Activated gamma-delta T cell treated with anti-CD3 and anti-CD28 coated beads, Interleukin-2, amount 50 U/mL, for 16 hours (primary cell): ENCODE measurements around the gene DHX29.

ENCODE experiments used
- DNase-seq: peaks from one replicate; pipeline ENCODE4 v3.0.0-alpha.2; 2020; ENCODE audit warnings: low read depth

The DHX29 gene

DNA sequence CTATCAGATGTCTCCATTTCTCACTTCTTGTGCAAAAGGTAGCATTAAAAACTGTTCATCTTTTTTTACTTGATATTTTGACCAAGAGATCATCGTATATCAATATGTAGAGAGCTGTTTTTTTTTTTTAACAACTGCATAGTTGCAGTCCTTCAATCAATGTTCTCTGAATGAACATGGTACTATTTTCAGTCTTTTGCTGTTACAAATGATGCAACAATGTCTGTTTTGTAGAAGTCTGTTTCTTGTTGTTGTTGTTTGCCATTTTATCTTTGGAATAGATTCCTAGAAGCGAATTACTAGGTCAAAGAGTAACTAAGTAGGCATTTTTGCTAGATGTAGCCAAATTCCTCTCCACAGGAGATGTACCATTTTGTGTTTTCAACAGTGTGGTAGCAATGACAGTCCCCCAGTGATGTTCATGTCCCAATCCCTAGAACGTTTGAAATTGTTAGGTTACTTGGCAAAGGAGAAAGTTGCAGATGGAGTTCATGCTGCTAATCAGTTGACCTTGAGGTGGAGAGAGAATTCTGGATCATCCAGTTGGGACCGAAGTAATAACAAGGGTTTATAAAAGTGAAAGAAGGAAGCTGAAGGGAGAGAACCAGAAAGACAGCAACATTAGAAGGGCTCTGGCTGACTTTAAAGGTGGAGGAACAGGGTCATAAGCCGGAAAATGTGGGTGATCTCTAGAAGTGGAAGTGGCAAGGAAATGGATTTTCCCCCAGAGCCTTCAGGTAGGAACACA, 6.5 kb upstream of the DHX29 start:
- no peak for DNase-seq

DNA sequence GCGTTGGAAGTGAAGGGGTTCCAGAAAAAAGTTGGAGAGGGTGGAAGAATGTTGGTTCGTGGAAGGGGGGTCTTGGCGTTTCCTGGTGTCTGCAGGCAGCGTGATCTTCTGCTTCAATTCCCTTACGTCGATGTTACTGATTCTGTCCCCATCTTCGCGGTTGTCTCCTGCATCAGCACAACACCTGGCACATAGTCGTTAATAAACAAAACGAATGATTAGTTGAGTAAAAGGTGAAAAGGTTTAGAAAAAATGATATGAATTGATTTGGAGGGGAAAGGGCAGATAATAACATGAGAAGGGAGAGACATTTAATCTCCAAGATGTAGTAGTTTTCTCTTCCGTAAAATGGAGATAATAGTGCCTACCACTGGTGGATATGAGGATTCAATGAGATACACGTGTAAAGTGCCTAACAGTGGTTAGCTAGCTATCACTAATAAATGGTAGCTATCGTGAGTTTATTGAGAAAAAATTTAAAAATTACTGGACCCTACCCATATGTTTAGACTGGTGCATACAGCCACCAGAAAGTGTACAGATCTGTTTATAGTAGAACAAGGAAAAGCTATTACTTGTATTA, 851 bp upstream of the DHX29 start:
- no peak for DNase-seq

DNA sequence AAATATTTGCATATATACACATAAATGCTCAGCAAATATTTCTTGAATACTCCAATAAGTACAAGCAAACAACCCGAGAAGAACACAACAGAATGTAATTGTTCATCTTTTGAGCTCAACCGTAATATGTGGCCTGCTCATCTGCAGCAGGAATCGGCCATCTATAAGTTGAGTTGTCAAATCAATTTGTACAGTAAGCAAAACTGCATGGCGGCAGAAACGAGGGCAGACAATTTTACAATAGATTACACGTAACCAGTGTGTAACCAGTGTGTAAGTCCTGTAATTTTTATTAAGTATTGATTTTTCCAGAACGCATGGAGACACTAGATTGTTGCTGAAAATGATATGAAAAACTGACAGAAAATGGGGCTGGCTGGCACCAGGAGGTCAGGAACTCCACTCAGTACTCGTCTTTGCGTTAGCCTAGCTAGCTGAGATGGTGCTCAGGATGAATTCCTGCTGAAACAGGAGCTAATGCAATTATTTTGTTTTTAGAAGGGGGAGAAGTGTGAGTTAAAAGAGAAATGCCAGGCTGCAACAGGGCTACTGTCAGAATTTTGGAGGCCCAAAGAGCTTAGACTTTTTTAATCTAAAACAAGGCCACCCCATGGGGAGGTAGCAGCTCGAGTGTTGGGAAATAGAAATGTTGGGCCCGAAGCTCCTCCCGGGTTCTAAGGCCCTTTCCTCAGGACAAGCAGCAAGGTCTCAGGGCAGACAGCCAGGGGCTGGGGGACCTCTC, 682 bp downstream of the DHX29 start:
- DNase-seq = no peak

DNA sequence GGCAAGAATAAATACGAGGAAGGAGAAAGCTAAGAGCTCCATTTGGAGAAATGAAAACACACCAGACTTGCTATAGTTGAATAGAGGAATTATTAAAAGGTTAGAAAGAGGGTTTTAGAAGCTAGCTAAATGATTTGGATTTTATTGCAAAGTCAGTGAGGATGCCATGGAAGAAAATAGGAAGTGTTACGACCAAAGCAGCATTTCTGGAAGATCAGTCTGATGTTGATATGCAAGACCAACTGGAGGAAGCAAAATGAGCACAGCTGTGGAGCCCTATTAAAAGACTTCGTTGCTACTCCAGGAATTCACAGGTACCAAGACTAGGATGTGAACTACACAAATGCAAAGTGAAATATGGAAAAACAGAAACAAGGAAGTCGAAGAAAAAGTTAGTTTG, 2.1 kb downstream of the DHX29 start:
- no peak for DNase-seq

DNA sequence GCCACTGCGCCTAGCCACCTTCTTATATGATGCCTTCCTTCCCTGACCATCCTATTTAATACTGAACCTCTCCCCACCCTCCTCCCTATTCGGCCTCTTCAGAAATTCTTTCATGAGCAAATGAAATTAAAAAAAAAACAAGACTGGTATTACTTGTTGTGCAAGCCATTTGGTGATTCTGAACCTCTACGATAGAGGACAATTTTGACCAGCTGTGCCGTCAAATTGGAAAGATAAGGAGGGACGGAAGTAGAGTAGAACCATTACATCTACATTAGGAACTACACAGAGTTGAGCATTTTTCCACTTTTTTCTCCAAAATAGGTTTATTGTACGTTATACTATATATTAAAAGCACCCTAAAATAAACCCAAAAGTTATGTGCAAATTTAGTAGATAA, 2.9 kb downstream of the DHX29 start:
- DNase-seq = no peak

DNA sequence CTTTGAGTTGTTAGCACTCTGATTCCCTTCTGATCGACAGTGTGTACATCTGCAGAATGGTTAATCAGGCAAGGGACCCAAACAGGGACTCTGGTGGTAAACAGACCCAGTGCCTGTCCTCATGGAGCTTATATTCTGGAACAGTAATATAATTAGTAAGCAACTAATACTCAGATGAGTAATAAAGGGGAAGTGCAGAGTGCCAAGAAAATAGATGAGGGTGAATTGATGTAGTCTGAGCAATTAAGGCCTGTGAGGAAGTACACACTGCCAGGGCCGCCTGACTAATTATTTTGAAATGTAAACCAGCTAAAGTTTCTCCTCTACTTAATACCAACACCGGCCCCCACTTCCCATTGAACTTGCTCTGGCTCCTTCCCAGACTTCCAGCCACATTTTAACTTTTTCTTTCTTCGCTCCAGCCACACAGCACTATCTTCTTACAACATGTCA, 4.2 kb downstream of the DHX29 start:
- no peak for DNase-seq

DNA sequence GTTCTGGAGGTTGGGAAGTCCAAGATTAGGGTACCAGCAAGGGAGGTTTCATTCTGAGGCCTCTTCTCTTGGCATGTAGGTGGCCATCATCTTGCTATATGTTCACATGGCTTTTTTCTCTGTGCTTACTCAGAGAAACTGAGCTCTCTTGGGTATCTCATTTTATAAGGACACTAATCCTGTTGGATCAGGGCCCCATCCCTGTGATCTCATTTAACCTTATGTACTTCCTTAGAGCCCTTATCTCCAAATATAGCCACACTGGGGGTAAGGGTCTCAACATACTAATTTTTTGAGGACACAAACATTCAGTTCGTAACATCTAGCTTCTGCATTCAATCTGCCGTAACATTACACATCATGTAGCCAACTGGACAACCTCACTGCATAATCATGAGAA, 6.6 kb downstream of the DHX29 start:
- DNase-seq = no peak

DNA sequence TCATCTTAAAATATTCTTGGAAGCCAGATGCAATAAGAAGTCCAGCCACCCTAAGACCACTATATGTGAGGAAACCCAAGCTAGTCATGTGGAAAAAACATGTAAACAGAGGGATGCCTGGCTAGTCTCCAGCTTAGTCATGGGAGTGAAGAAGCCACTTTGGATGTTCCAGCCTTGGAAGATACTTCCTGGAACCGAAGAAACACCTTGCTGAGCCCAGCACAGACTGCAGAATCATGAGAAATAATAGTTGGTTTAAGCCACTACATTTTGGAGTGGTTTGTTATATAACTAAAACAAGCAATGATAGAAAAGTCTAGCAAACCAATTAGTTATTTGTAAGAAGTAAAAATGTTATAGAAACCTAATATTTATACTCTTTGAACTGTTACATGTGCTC, 12.6 kb downstream of the DHX29 start:
- DNase-seq = no peak

DNA sequence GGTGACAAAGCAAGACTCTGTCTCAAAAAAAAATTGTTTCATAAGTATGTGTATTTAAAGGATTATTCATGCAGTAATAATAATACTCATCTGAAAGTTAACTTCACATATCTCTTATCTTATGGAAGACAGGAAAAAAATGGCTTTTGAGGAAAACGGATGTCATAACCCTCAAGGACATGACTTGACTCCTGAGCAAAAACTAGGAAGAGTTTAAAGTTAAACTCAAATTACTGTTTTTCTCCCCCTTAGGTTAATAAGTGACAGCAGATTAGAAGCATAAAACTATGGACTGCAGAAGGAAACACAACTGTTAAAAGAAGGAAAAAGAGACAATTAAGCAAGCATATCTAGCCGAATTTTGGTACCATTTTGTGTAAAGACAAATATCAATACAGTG, 16.5 kb downstream of the DHX29 start:
- no peak for DNase-seq

DNA sequence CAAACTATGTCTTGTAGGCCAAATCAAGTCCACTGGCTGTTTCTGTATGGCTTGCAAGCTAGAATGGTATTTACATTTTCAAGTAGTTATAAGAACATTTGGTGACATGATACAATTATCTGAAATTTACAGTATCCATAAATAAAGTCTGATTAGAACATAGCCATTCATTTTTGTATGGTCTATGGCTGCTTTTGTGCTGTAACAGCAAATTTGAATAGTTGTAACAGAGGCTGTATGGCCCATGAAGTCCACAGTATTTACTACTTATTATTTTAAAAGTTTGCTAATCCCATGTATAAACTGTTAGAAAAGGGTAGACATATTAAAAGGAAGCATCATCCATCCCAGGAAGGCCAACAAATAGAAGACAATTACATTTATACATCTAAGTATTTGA, 17.7 kb downstream of the DHX29 start:
- DNase-seq = no peak

DNA sequence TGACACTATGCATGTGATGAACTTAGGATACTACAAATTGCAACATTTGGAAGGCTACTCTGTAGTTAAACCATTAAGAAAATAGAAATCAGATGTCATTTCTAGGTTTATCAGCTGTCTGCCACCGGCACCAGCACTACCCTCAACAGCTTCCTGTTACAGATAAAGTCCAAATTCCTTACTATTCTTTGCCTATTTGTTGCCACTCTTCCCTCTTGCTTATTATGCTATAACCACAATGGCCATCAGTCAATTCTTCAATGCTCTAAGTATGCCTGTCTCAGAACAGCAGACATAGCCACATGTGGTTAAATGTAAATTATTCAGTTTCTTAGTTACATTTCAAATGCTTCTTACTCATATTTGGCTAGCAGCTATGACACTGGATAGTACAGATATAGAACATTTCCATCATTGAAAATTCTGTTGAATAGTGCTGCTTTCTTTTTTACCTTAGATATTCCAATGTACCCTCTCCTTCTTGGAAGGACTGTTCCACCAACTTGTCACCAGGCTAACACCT, 21.0 kb downstream of the DHX29 start:
- DNase-seq = no peak

DNA sequence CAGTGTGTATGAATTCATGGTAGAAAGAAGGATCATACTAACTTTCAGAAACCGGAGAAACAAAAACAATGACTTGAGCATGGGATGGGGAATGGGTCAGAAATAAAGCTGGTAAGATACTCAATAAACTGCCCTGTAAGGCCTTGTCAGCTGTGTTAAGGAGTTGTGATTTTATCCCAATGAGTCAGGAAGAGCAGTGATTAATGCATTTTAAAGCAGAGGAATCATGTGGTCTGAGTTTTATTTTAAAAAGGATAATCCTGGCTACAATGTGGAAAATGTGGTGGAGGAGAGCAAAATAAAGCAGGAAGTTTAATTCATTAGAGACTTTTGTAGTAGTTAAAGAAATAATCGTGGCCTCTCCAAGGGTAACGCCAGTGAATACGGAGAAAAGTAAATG, 28.7 kb downstream of the DHX29 start:
- DNase-seq = no peak

DNA sequence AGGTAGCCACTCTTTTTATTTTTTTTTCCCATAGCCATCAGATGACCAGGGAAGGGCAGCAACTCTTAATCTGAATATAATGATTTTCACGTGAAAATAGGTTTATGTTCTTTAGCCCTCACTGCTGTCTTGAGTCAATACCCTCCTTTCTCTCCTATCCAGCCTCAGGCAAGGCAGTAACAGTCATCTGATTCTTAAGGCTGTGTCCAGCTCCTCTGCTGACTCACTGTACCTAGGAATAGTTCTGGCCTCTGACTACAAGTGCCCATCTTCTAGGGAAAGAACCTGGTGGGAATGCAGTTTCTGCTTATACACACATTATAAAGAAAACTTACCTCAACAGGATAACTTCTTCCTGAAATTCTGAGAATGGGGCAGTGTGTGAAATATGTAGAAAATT, 30.7 kb downstream of the DHX29 start:
- no peak for DNase-seq

DNA sequence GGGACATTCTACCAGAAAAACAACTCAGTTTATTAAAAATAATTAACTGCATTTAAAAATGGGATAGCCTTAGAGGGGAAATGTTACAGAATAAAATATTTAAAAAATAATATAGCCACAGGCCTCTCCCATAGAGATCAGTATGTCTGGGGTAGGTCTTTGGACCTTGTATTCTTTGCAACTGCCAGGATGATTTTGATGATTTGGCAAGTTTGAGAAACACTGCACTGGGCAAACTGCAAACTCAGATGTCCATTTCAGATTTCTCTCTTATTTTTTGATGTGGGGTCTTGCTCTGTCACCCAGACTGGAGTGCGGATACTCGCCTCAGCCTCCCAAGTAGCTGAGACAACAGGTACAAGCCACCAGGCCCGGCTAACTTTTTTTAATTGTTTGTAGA, 49.2 kb downstream of the DHX29 start:
- DNase-seq = no peak

DNA sequence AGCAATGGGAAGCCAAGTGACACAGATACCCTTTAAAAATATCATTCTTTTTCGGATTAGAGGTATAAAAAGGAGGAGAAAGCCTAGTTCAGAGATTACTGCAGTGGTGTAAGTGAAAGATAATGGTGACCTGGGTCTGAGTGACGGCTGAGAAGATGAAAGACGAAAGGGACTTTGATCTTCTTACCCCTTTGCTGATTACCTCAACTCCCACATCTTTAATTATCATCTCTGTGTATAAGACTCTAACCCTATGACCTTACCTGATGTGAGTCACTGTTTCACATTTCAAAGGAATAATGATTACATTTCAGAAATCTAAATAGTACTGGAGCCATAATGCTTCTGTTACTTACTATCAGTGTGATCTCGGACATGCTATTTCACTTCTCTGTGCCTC, 52.7 kb downstream of the DHX29 start:
- no peak for DNase-seq

DNA sequence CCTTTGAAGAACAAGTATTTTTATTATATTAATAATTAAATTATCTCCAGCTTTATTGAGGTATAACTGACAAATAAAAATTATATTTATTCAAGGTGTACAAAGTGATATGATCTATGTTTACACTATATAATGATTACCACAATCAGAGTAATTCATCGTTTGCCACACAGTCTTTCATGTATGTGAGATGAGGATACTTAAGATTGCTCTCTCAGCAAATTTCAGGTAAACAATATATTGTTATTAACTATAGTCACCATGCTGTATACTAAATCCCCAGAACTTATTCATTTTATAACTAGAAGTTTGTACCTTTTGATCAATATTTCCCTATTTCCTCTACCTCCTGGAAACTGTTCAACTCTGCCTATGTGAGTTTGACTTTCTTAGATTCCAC, 57.4 kb downstream of the DHX29 start:
- no peak for DNase-seq

DNA sequence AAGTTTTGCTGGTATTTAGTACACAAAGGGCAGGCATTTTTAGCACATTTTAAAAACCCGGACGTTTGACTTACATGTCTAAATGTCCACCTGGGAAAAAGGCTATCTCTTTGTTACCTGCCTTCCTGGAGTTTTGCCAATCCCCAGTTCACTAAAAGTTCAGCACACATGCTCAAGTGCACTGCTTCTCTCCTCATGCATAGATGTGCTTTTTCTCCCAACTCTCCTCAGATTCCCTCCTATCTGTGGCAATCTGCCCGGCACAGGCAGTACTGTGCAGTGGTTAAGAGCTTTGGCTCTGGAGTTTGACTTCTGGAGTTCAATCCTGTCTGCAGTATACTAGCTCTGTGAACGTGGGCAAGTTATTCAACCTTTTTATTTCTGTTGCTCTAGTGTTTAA, 65.7 kb downstream of the DHX29 start:
- DNase-seq = no peak

DNA sequence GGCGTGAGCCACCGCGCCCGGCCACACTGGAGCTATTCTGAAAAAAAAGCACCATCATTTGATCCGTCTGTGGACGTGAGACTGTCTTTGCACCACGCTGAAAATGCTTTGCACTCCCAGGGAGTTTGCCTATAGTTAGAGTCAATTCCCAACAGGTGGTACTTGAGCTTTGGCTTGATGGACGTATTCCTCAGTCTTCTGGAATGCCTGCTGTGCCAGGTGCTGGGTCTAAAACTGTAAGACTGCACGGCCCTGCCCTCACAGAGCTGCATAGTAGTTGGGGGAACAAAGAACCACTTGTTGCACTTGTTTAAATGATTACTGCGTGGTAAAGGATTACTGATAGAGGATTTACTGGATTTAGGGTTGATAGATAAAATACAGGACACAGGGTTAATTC, 70.7 kb downstream of the DHX29 start:
- DNase-seq = no peak

DNA sequence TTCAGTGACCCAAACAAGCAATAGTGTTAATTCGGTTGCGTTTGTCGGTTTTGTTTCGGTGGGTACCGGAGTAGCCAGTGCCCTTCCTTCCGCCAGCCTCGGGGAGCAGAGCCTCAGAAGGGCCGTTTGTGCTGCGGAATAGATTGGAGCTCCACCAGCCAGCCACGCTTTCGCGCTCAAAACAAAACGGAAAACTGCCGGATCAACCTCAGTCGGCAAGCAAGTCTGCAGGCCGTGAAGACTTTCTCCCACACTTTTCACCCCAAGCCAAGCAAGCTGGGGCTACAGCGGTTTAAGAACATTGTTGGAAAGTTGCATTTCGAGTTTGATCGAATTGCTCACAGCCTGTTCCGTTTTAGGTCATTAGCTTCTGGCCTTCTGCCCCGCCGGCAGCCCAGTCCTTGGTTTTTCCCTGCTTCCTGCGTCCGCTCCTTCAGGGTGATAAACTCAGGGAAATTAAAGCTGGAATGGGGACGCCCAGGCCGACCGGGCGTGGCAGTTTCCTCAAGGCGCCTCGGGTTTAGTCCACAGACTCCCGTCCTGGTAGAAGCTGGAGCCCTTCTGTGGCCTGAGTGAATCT, 73.3 kb downstream of the DHX29 start:
- DNase-seq = no peak

DNA sequence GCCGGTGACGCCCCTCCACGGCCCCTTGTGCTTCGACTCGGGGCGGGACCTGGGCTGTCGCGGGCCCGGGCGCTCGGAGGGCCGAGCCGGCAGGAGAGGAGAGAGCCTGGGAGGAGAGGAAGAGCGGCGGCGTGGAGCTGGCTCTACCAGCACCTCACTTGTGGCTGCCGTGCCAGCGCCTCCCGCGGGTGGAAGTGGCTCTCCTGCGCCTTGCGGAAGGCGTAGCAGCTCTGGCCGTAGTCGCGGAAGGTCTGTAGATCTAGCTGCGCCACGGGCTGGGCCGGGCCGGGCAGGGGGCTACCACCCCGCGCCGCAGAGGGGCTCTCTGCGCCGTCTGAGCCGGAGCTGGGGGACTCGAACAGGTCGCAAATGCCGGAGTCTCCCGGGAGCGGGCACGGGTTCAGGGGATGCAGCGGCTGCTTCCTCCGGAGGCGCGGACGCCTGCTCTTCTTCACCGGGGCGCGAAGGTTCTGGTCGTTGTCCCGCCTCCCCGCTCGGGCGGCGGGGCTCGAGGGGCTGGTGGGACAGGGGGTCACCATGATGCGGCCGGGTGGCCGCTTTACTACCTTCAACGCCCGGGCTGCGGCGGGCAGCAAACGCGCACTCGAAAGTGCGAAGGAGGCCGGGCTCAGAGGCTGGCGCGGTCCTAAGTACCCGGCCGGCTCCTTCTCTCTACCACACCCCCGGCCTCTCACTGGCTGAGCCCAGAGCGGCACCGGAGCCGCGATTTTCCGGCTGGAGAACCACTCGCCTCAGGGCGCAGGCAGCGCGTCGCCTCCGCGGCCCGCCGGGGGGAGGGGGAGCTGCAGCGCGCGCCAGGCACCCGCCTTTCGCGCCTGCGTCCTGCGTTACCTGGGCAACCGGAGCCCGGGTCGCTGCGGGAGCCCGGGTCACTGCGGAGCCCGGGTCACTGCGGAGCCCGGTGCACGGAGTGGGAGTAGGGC, 74.2 kb downstream of the DHX29 start, which contains the start of gene CCNO:
TSS of gene CCNO (minus strand) at position 624 of the 944 bp plus-strand sequence. CDS start at position 539, 85 bp downstream.
- no peak for DNase-seq

DNA sequence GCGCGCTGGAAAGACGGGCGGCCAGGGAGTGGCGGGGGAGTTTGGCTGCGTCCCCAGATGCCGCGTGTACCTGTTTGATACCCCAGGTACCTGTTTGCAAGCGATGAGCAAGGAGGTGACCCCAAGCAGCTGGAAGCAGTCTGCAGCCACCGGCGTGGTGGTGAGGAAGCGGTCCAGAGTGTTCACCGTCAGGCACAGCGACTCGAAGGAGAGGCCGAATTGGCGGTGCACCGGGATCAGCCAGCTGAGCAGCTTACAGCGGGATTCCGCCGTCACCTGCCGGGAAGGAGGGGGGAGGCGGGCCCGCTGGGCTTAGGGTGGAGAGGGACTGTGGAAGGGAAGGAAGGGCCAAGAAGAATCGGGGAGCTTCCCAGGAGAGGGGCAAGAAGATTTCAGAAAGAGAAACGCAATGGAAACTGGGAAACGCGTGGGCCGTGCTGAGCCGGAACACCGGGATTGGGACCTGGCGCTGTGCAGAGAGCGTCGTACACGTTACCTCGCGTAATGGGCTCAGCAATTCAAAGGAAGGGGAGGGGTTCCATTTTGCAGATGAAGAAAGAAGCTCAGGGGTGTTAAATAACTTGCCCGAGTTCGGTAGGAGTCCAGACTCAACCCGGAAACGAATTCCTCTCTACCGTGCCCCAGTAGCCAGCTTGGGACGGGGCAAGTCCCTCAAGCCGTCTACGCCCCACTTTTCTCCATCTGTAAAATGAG, 75.1 kb downstream of the DHX29 start:
- DNase-seq = no peak
